HG03060 (cell line): ENCODE results near the gene ATXN7.
A peak's percentile ranks its signal among the peaks of the same experiment; 100 is the strongest.

Experiments
- ATAC-seq: cut with Tn5 transposase; IDR thresholded peaks from one replicate; pipeline ENCODE4 v1.9.1; 2021; ENCODE audit warnings: low read depth, moderate number of reproducible peaks; ENCODE audit not compliant: unreplicated experiment

Gene ATXN7

GRCh38 chr3:63863150-63864007 is at the start of gene ATXN7, which contains the start of gene THOC7:
Gene ATXN7, plus strand, starts transcription at chr3:63863867. Its CDS starts 48,732 bp downstream, at chr3:63912599.
Gene THOC7, minus strand, starts transcription at chr3:63863805. Its CDS starts 15 bp downstream, at chr3:63863790.
- no peak for ATAC-seq

- ATAC-seq = no peak
These were observed 49.4 kb upstream of the ATXN7 start for GRCh38 chr3:63814237-63814636.

- no peak for ATAC-seq
These were observed 46.4 kb upstream of the ATXN7 start for GRCh38 chr3:63817225-63817624.

GRCh38 chr3:63818282-63819150 is 45.2 kb upstream of the ATXN7 start:
- peak; percentile 58 for ATAC-seq

GRCh38 chr3:63819151-63819398 is 44.6 kb upstream of the ATXN7 start, which contains the start of gene C3orf49:
Gene C3orf49, plus strand, starts transcription at chr3:63819299. Its CDS starts 173 bp downstream, at chr3:63819472.
- ATAC-seq = no peak

GRCh38 chr3:63824309-63824708 is 39.4 kb upstream of the ATXN7 start:
- no peak for ATAC-seq

GRCh38 chr3:63830526-63830925 is 33.1 kb upstream of the ATXN7 start:
- ATAC-seq = no peak

- no peak for ATAC-seq
These were observed 31.3 kb upstream of the ATXN7 start for GRCh38 chr3:63832395-63832794.

- no peak for ATAC-seq
These were observed 22.0 kb upstream of the ATXN7 start for GRCh38 chr3:63841704-63842103.

- no peak for ATAC-seq
These were observed 21.5 kb upstream of the ATXN7 start for GRCh38 chr3:63842127-63842526.

GRCh38 chr3:63845215-63845614 is 18.5 kb upstream of the ATXN7 start:
- no peak for ATAC-seq

- no peak for ATAC-seq
These were observed 15.8 kb upstream of the ATXN7 start for GRCh38 chr3:63847718-63848450.

GRCh38 chr3:63849175-63849574 is 14.5 kb upstream of the ATXN7 start:
- ATAC-seq = no peak

- no peak for ATAC-seq
These were observed 12.4 kb upstream of the ATXN7 start for GRCh38 chr3:63851287-63851686.

- no peak for ATAC-seq
These were observed 10.6 kb upstream of the ATXN7 start for GRCh38 chr3:63853106-63853505.

GRCh38 chr3:63855333-63855940 is 8.2 kb upstream of the ATXN7 start:
- ATAC-seq = no peak

GRCh38 chr3:63857311-63857710 is 6.4 kb upstream of the ATXN7 start:
- ATAC-seq = no peak

- ATAC-seq = no peak
These were observed 2.9 kb upstream of the ATXN7 start for GRCh38 chr3:63860776-63861175.

GRCh38 chr3:63861306-63861705 is 2.4 kb upstream of the ATXN7 start:
- no peak for ATAC-seq

- no peak for ATAC-seq
These were observed 890 bp upstream of the ATXN7 start for GRCh38 chr3:63862804-63863149.
